Stimulated activated CD8-positive, alpha-beta memory T cell treated with anti-CD3 and anti-CD28 coated beads, Interleukin-7, amount 100 ng/mL, for 1 hour (primary cell): ENCODE data around the gene LARGE1.

Source experiments
- DNase-seq, 2 donors: peaks; one replicate each; pipeline ENCODE4 v3.0.0-alpha.2; 2020; ENCODE audit warnings: low read depth in 2 of 2

Gene LARGE1

GRCh38 chr22:33242078-33242477 lies 678.2 kb downstream of the LARGE1 start:
- DNase-seq, result no peak

- DNase-seq, result no peak
Observed at GRCh38 chr22:33240888-33241475, 679.3 kb downstream of the LARGE1 start.

GRCh38 chr22:33232071-33232470 lies 688.2 kb downstream of the LARGE1 start:
- DNase-seq, result no peak

GRCh38 chr22:33227791-33228190 lies 692.5 kb downstream of the LARGE1 start:
- no peak for DNase-seq

- no peak for DNase-seq
Observed at GRCh38 chr22:33224841-33225240, 695.4 kb downstream of the LARGE1 start.
